B cell (primary cell): ENCODE data around the gene RNF220. TPM values are rescaled to one million over a fixed set of nuclear protein-coding genes. Genes with fewer than 3 reads are reported as not detected.

Experiments
- ATAC-seq: fragments of 200-7000 bp; cut with Tn5 transposase; one replicate; pipeline ENCODE4 v1.10.0; 2021; ENCODE audit warnings: low read depth, mild to moderate bottlenecking, moderate number of reproducible peaks, moderate library complexity
- CTCF ChIA-PET: fragments of 350-600 bp; sonication (Branson Sonifier 250); formaldehyde crosslinking; loops from one replicate; lab custom pipeline; 2021; ENCODE audit warnings: antibody characterized with exemption, inconsistent platforms; lab: Charles Lee
- POLR2A ChIA-PET: fragments of 350-600 bp; sonication (Branson Sonifier 250); formaldehyde crosslinking; loops from one replicate; lab custom pipeline; 2021; ENCODE audit warnings: antibody characterized with exemption; lab: Charles Lee
- DNase-seq: peaks from one replicate; pipeline ENCODE4 v3.0.0; 2013
- H2AFZ ChIP-seq: 2 replicates; pipeline ENCODE4 v1.6.1; 2012; ENCODE audit warnings: mild to moderate bottlenecking, low read depth, low read length; ENCODE audit not compliant: insufficient read depth, poor library complexity, severe bottlenecking
- H3K27ac ChIP-seq, 2 donors: 1 replicate in 1 of 2; 2 replicates in 1 of 2; pipeline ENCODE4 v1.5.1; 2012 to 2013; ENCODE audit warnings: low read length in 2 of 2, mild to moderate bottlenecking in 2 of 2, moderate library complexity in 1 of 2
- H3K27me3 ChIP-seq, 4 experiments: fragments of 200-600 bp in 1 of 4; sonication (generic) in 1 of 4; replicated peaks in 1 of 4; 1 replicate in 2 of 4; 2 replicates in 2 of 4; pipeline versions ENCODE4 v1.6.1 to v1.7.0; 2013 to 2016; ENCODE audit warnings: low read length in 3 of 4, mild to moderate bottlenecking in 2 of 4, mixed read lengths in 1 of 4, moderate library complexity in 1 of 4; ENCODE audit not compliant: insufficient read depth in 4 of 4, control insufficient read depth in 3 of 4; ENCODE audit errors: control extremely low read depth in 1 of 4
- H3K36me3 ChIP-seq, 2 experiments: replicated peaks in 1 of 2; 1 replicate in 1 of 2; 2 replicates in 1 of 2; pipeline versions ENCODE4 v1.6.1 to v1.7.1; 2013; ENCODE audit warnings: low read length in 1 of 2; ENCODE audit not compliant: insufficient read depth in 2 of 2, control insufficient read depth in 1 of 2; ENCODE audit errors: control extremely low read depth in 1 of 2, extremely low read depth in 1 of 2
- H3K4me1 ChIP-seq, 2 donors: fragments of 200-600 bp in 1 of 2; sonication (generic) in 1 of 2; 1 replicate in 1 of 2; 2 replicates in 1 of 2; pipeline versions ENCODE4 v1.5.1 to v1.6.1; 2013 to 2017; ENCODE audit warnings: low read length in 2 of 2; ENCODE audit not compliant: control insufficient read depth in 2 of 2, insufficient read depth in 2 of 2
- H3K4me2 ChIP-seq: replicated peaks from 2 replicates; pipeline ENCODE3; 2012; ENCODE audit warnings: mild to moderate bottlenecking, low read depth, low read length; ENCODE audit not compliant: poor library complexity, severe bottlenecking
- H3K4me3 ChIP-seq, 5 experiments: fragments of 200-600 bp in 1 of 5; sonication (generic) in 1 of 5; 1 replicate in 3 of 5; 2 replicates in 2 of 5; pipeline versions ENCODE4 v1.5.1 to v1.7.0; 2011 to 2016; ENCODE audit warnings: low read length in 4 of 5, mild to moderate bottlenecking in 4 of 5, low read depth in 2 of 5, control low read depth in 1 of 5, moderate library complexity in 1 of 5; ENCODE audit not compliant: insufficient read depth in 1 of 5; ENCODE audit errors: control extremely low read depth in 1 of 5, extremely low read depth in 1 of 5
- H3K79me2 ChIP-seq: fragments of 200-600 bp; sonication (generic); one replicate; pipeline ENCODE4 v1.6.0; 2016; ENCODE audit warnings: low read length; ENCODE audit not compliant: control insufficient read depth, insufficient read depth
- H3K9ac ChIP-seq: fragments of 200-600 bp; sonication (generic); 2 replicates; pipeline ENCODE4 v1.6.1; 2017; ENCODE audit warnings: mild to moderate bottlenecking, low read length, moderate library complexity
- H3K9me3 ChIP-seq, 3 donors: one replicate each; pipeline versions ENCODE4 v1.6.1 to v1.7.1; 2013; ENCODE audit warnings: low read length in 2 of 3; ENCODE audit not compliant: control insufficient read depth in 2 of 3, insufficient read depth in 1 of 3; ENCODE audit errors: control extremely low read depth in 1 of 3
- H4K20me1 ChIP-seq: 2 replicates; pipeline ENCODE4 v1.6.0; 2012; ENCODE audit warnings: mild to moderate bottlenecking, low read length; ENCODE audit not compliant: insufficient read depth, control insufficient read depth, poor library complexity, severe bottlenecking
- H3K27ac Mint-ChIP-seq: one replicate; pipeline ENCODE4 v1.8.0; 2021; ENCODE audit warnings: mixed read lengths
- H3K27me3 Mint-ChIP-seq: one replicate; pipeline ENCODE4 v1.8.0; 2021; ENCODE audit warnings: mixed read lengths
- H3K4me1 Mint-ChIP-seq: one replicate; pipeline ENCODE4 v1.8.0; 2021; ENCODE audit warnings: mixed read lengths
- H3K4me3 Mint-ChIP-seq: one replicate; pipeline ENCODE4 v1.8.0; 2021; ENCODE audit warnings: mixed read lengths
- H3K9me3 Mint-ChIP-seq: one replicate; pipeline ENCODE4 v1.8.0; 2022; ENCODE audit warnings: mixed read lengths; ENCODE audit not compliant: insufficient read depth
- CTCF ChIP-seq: fragments of 200-600 bp; IDR thresholded peaks from one replicate; pipeline ENCODE4 v1.8.0; 2022; ENCODE audit warnings: antibody characterized with exemption, mild to moderate bottlenecking
- EZH2 ChIP-seq: IDR thresholded peaks from 2 replicates; pipeline ENCODE4 v1.6.1; 2012; ENCODE audit warnings: borderline replicate concordance, low read depth, mild to moderate bottlenecking, moderate library complexity, low read length; ENCODE audit not compliant: insufficient read depth, poor library complexity, severe bottlenecking
- WGBS: methylation state at CpG from one replicate; pipeline ENCODE4 v1.1.5; 2013; ENCODE audit warnings: missing lambda C conversion rate; ENCODE audit not compliant: insufficient coverage; 5-methylcytosine and 5-hydroxymethylcytosine counted together
- intact Hi-C: fragments of 100-400 bp; cut with micrococcal nuclease; formaldehyde crosslinking; loops from one replicate; pipeline ENCODE4 v1.10.0; 2022
- polyA plus RNA-seq: library from polyadenylated mRNA; depleted of rRNA; stranded (reverse); fragments of >200 nt; gene quantifications from 2 replicates; pipeline ENCODE4 v1.2.3, GENCODE V29; 2012
- total RNA-seq, 2 donors: library from RNA; stranded (reverse); fragments of 120-200 nt in 1 of 2; gene quantifications; 1 replicate in 1 of 2; 2 replicates in 1 of 2; pipeline versions ENCODE4 v1.2.3 to v1.2.4, GENCODE V29; 2013 to 2022

The RNF220 gene
- total and polyA plus RNA-seq, 2 donors (not counting 1 experiment from before 2014, with no cell fraction given): 115 to 141 TPM

DNA sequence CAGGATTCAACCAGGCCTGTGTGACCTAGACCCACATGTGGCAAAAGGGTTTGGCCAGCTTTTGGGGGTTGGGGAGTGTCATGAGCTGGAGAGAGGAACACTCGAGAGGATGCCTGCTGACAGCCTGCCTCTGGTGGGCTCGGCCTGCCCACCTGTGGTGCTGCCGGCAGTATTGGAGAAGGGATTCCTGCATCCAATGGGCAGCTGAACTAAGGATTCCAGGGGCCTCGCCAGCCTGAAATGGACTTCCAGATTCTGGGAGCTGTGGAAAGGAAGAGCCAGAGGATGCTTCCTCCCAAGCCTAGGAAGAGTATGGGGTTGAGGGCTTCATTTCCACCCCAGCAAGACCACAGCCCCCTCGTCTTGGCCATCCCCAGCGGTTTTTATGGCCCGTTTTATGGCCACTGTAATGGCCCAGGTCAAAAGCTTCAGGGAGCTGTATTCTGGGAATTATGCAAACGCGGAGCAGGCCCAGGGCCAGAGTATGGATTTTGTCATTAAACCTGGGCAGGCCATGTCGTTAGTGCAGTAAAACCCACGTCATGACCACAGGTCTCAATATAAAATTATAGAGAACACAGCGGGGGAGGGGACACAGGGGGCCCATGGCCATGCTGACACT lies 205.6 kb downstream of the RNF220 start:
- H3K9me3 Mint-ChIP-seq: no peaks in the 10 kb centered on the region
- Histone ChIP-seq H3K4me3 (no peak overlapping the region), H3K4me2 (no peak overlapping the region), H3K27me3 (no peaks in the 10 kb centered on the region), H3K9me3 (no peaks in the 10 kb centered on the region), H4K20me1 (no peaks in the 10 kb centered on the region), H3K9ac (no peak overlapping the region), H2AFZ (no peak overlapping the region), H3K36me3 (no peaks in the 10 kb centered on the region), H3K27ac (no peak overlapping the region), H3K79me2 (no peaks in the 10 kb centered on the region), H3K4me1 (no peaks in the 10 kb centered on the region)
- H3K27ac Mint-ChIP-seq: no peak overlapping the region
- POLR2A ChIA-PET: no interaction called here
- H3K4me1 Mint-ChIP-seq: no peaks in the 10 kb centered on the region
- intact Hi-C loops: no loop called here
- H3K4me3 Mint-ChIP-seq: no peak overlapping the region
- CTCF ChIA-PET: interaction anchor here (0.9 to 6.1 kb wide), 2 partner anchors 30 to 41 kb away, joined by 3 to 65 read pairs; no protein-coding TSS in a partner anchor
- WGBS: 76% methylated on average over 7 of the region's 12 CpGs
- peaks cover 11% of the 10 kb centered on the region for H3K27me3 Mint-ChIP-seq
- no peak for DNase-seq
- TF ChIP-seq CTCF (no peak), EZH2 (no peak)
- no peak for ATAC-seq

DNA sequence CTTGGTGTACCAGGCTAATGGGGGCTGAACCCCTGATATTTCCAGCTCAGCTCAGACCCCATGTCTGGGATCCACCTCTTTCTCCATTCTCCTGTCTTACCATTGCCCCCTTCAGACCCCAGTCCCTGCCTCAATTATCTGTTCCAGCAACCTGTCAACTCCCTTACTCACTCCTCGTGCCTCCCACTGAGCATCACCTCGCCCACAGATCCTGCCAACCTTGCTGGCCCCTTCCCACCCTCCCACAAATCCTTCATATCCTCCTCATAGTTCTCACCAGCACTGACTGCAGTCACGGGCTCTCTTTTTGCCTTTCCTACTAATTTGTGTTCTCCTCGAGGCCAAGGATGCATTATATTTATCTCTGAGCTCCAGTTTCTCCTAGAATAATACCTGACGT lies 206.4 kb downstream of the RNF220 start:
- Histone ChIP-seq H3K27ac (no peak overlapping the region), H3K4me3 (no peak overlapping the region), H3K36me3 (no peaks in the 10 kb centered on the region), H2AFZ (no peak overlapping the region), H3K4me1 (no peaks in the 10 kb centered on the region), H3K79me2 (no peaks in the 10 kb centered on the region), H3K9ac (no peak overlapping the region), H4K20me1 (no peaks in the 10 kb centered on the region), H3K9me3 (no peaks in the 10 kb centered on the region), H3K4me2 (no peak overlapping the region), H3K27me3 (no peaks in the 10 kb centered on the region)
- Mint-ChIP-seq H3K27ac (no peak overlapping the region), H3K9me3 (no peaks in the 10 kb centered on the region), H3K4me3 (no peak overlapping the region), H3K27me3 (peaks cover 11% of the 10 kb centered on the region), H3K4me1 (no peaks in the 10 kb centered on the region)
- 64% methylated on average over 4 of the region's 5 CpGs for WGBS
- ChIA-PET POLR2A (no interaction called here), CTCF (interaction anchor here (6.1 kb wide), 1 partner anchor 40 kb away, joined by 65 read pairs; no protein-coding TSS in a partner anchor)
- TF ChIP-seq EZH2 (no peak), CTCF (no peak)
- intact Hi-C loops: no loop called here
- DNase-seq (no peak), ATAC-seq (no peak)
